NOMO-1 (cell line): Measurements from ENCODE around the gene ANO4.
"Not testable (repeated sequence)": the region's sequence is repeated elsewhere in the genome, so short reads cannot be mapped to it uniquely, and the experiment has no call there.

Experiments used
- DNase-seq, 2 experiments: peaks; one replicate each; lab custom pipeline; 2025; ENCODE audit not compliant: unreplicated experiment in 2 of 2; lab: John Stamatoyannopoulos, UW

The ANO4 gene

GRCh38 chr12:101077791-101078528 lies 283.4 kb downstream of the ANO4 start:
- DNase-seq = no peak

DNA sequence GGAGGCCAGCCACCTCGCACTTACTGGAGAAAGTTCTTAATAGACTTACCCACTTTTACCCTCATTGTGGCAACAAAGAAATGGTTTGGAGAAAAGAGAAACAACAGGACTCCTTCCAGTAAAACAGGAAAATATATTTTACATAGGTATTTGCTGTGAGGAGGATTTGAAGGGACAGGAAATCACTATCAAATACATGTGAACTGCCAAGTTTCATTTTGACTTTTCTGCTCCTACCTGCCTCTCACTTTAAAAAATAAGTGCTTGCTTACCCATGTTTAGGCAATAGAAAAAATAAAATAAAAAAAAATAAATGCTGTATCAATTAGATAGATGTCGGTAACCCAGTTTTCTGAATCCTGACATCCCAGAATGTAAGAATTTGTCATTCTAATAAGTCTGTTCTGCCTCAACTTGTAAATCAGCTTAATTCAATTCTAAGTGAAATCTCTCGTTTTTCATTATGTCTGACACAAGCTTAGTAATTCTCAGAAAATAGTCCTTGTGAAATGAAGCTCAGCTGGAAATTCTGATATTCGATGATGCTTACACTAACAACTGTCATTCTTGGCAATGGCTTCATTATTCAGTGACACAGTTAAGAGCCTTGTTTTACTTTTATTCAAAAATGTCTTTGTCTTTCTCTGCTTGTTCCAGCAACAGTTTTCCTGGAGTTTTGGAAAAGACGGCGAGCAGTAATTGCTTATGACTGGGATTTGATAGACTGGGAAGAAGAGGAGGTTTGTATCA lies 284.1 kb downstream of the ANO4 start:
- no peak for DNase-seq

DNA sequence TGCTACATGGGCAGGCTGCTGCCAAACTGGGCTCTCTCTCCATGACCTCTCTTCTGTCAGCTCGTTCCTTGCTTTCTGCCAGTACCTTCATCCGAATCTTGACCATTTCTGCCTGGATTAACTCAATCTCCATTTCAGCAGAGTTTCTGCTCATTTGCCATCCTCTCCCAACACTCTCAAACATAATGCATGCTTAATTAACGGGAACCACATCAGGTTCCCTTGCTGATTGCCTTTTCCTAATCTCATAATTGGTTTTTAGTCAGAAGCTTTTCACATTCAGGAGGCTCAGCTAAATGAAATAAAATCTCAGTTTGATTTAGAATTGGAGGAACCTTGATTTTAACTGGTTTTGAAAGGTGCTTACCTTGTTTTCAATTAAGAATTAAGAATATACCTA lies 288.1 kb downstream of the ANO4 start:
- DNase-seq = no peak

DNA sequence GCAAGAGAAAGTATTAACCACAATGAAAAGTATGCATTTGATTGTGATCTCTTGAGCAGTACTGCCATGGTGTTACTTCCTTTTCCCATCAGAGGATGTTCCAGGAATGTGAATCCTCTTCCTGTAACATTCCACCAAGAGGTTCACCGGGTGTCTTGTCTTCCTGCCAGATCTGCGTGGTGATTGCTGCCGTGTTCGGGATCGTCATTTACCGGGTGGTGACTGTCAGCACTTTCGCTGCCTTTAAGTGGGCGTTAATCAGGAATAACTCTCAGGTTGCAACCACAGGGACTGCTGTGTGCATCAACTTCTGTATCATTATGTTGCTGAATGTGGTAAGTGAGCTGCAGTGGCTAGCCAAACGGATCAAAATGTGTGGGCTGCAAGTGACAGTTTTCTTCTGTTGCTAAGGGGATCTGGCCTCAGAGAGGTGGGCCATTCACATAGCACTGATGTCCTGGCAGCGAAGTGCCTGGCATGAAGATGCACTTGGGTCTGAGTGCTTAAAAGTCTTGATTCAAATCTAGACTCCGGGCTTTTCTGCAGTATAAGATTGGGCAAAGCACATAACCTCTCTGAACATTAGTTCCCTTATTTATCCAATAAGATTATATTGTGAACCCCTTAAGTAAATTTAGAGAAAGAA lies 292.0 kb downstream of the ANO4 start:
- DNase-seq = no peak

DNA sequence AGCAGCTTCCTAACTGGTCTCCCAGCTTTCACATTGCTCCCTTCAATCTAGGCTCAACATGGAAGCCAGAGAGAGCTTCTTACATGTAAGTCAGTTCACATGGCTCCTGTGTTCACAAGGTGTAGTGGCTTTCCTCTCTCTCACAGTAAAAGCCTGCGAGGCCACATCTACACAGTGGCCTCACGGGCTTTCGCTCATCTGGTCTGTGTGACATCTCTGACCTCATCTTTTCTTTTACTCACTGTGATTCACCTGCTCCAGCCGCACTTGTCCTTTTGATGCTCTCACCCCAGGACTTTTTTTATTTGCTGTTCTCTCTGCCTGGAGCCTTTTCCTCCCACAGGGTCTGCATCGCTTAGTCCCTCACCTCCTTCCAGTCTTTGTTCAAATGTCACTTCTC lies 293.3 kb downstream of the ANO4 start:
- DNase-seq = no peak

DNA sequence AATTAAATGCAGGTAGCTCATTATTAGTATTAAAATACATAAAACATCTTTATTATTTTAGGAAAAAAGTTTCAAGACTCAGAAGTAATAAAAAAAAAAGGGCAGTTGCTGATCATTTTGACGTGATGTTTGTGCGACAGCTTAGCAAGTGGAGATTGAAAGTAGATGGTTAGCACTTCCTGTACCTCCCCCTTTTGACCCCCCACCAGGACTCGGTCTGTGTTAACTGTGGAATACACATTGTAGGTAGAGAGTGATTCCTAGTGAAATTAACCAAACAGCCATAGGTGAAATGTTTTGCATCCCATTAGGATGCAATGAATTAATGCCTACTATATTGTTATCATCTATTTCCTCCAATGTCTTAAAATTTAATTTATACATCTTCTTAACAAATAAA lies 294.7 kb downstream of the ANO4 start:
- DNase-seq = no peak

DNA sequence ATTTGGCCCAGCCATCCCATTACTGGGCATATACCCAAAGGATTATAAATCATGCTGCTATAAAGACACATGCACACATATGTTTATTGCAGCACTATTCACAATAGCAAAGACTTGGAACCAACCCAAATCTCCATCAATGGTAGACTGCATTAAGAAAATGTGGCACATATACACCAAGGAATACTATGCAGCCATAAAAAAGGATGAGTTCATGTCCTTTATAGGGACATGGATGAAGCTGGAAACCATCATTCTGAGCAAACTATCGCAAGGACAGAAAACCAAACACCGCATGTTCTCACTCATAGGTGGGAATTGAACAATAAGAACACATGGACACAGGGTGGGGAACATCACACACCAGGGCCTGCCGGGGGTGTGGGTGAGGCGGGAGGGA lies 295.6 kb downstream of the ANO4 start:
- DNase-seq = not testable (repeated sequence)

DNA sequence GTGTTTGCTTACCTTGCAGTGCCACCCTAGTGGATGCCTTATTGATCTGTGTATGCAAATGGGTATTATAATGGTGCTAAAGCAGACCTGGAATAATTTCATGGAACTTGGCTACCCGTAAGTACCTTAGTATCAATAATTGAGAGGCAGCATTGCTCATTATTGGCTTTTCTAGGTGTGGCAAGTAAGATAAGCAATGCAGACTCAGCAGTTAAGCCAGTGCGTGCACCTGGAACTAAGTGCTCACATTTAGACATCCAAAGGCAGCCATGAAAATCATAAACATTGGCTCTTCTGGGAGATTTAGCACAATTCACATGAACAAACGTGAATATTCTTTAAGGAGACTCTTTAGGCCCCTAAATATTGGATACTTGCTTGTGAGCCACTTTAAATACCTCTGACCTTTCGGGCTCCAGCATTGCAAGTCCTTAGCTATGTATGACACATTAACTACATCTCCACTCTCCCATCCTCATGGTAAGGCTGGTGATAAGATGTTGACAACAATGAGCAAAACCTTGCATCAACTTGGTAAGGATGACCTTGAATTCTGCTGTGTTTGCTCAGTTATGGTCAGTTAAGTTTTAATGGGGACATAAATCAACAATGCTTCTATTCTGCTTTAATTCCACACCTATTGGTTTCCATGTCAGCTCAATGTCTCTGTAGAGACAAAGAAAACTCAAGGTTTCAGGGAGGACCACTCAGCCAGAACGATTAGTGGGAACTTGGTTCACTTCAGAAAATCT lies 303.4 kb downstream of the ANO4 start:
- DNase-seq = no peak

- no peak for DNase-seq
These were observed 312.6 kb downstream of the ANO4 start for GRCh38 chr12:101107032-101107763.

DNA sequence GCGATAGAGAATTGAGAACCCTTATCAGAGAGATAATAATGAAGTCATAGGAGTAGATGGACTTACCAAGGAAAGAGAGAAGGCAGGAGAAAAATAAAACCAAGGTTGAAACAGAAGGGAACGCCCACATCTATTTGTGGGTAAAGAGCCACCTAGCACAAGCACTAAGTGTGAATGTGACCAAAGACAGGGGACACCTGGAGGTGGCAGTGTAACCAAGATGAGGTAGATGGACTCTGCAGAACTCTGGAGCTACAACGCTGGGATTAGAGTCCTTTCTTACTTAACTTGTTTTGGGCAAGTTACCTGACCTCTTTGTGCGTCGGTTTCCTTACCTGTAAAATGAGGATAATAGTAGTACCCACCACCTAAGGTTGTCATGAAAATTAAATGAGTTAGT lies 313.6 kb downstream of the ANO4 start:
- DNase-seq = no peak

- no peak for DNase-seq
These were observed 316.3 kb downstream of the ANO4 start for GRCh38 chr12:101110866-101111265.

GRCh38 chr12:101111441-101111840 lies 316.9 kb downstream of the ANO4 start:
- no peak for DNase-seq

DNA sequence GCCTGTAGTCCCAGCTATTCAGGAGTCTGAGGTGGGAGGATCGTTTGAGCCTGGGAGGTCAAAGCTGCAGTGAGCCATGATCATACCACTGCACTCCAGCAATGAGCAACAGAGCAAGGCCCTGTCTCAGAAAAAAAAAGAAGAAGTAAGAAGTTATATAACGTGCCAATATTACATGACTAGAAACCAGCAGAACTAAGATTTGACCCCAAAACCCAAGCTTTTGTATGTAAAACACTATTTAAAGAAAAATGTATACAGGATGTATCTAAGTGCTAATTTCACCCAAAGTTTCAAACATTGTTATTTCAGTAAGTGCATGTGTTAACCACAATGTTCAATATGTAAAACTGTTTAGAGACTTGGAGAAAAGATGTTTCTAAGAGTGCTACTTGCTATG lies 320.8 kb downstream of the ANO4 start:
- DNase-seq = no peak

- no peak for DNase-seq
These were observed 322.3 kb downstream of the ANO4 start for GRCh38 chr12:101116911-101117310.

GRCh38 chr12:101117842-101118241 lies 323.3 kb downstream of the ANO4 start:
- no peak for DNase-seq

GRCh38 chr12:101127521-101128219 lies 333.1 kb downstream of the ANO4 start:
- DNase-seq = no peak

- DNase-seq = not testable (repeated sequence)
These were observed 351.3 kb downstream of the ANO4 start for GRCh38 chr12:101145777-101146431.

- no peak for DNase-seq
These were observed 370.7 kb downstream of the ANO4 start for GRCh38 chr12:101165319-101165718.

DNA sequence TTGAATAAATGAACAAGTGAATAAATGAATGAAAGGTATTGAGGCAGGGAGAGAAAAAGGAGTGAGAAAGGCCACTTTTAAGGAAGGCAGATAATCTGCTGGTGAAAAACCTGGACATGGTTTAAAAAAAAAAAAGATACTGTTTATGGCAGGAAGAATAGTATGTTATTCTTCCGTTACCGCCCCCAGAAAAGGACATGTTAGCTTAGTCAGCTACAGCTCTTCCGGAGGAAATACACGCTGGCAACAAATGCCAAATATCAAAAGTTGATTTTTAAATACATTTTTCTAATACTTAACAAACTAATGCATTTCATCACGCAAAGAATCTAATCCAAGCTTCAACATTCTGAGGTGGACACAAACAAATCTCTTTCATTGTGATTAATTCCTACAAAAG lies 372.3 kb downstream of the ANO4 start:
- DNase-seq = no peak
